Upper lobe of right lung (tissue), 1 donor: ENCODE data around the gene RARS2. TPM values are rescaled to one million over a fixed set of nuclear protein-coding genes. Genes with fewer than 3 reads are reported as not detected.

Source experiments
- ATAC-seq: fragments of 200-7000 bp; cut with Tn5 transposase; one replicate; pipeline ENCODE4 v1.9.1; 2020; ENCODE audit warnings: mild to moderate bottlenecking, moderate library complexity
- DNase-seq: peaks from one replicate; pipeline ENCODE4 v3.0.0-alpha.2; 2020
- H3K27ac ChIP-seq: fragments of 200-600 bp; one replicate; pipeline ENCODE4 v1.8.0; 2022
- H3K27me3 ChIP-seq: fragments of 200-600 bp; one replicate; pipeline ENCODE4 v1.8.0; 2022; ENCODE audit warnings: mild to moderate bottlenecking
- H3K36me3 ChIP-seq: fragments of 200-600 bp; one replicate; pipeline ENCODE4 v1.8.0; 2022
- H3K4me1 ChIP-seq: fragments of 200-600 bp; one replicate; pipeline ENCODE4 v1.8.0; 2022
- H3K4me3 ChIP-seq: fragments of 200-600 bp; one replicate; pipeline ENCODE4 v1.8.0; 2022; ENCODE audit warnings: mild to moderate bottlenecking
- H3K9me3 ChIP-seq: fragments of 200-600 bp; one replicate; pipeline ENCODE4 v1.8.0; 2022
- CTCF ChIP-seq: fragments of 200-600 bp; IDR thresholded peaks from one replicate; pipeline ENCODE4 v1.8.0; 2022; ENCODE audit warnings: antibody characterized with exemption
- intact Hi-C: fragments of 100-400 bp; cut with DNase I; formaldehyde crosslinking; loops from one replicate; pipeline ENCODE4 v1.11.0; 2022
- total RNA-seq: library from RNA; stranded (reverse); fragmentation: NEBNext Ultra II Directional; extraction: Animal tissue kit (Norgen Biotek cat#: 25700); gene quantifications from one replicate; pipeline ENCODE4 v1.2.1, GENCODE V29; 2021
- donor health status: DM: no; HTN: yes; CAD: no; lungs with severe emphysema.

Gene RARS2
- total RNA-seq, 1 donor from 2014 or later = 28.9 TPM

GRCh38 chr6:87534377-87535047 is 55.3 kb downstream of the RARS2 start:
- H3K36me3 ChIP-seq = peaks cover 17% of the 10 kb centered on the region
- H3K27ac ChIP-seq = no peak overlapping the region
- DNase-seq (no peak), ATAC-seq (peak; percentile 24)
- intact Hi-C loops = no loop called here
- no peaks in the 10 kb centered on the region for H3K4me1 ChIP-seq
- no peaks in the 10 kb centered on the region for H3K27me3 ChIP-seq
- H3K9me3 ChIP-seq = no peaks in the 10 kb centered on the region
- no peak overlapping the region for H3K4me3 ChIP-seq
- TF ChIP-seq CTCF = no peak

- Histone ChIP-seq H3K4me3 (no peak overlapping the region), H3K27ac (no peak overlapping the region), H3K27me3 (no peaks in the 10 kb centered on the region), H3K36me3 (peaks cover 29% of the 10 kb centered on the region), H3K4me1 (no peaks in the 10 kb centered on the region), H3K9me3 (no peaks in the 10 kb centered on the region)
- intact Hi-C loops = no loop called here
- ATAC-seq (no peak), DNase-seq (no peak)
- no peak for TF ChIP-seq CTCF
Observed at GRCh38 chr6:87529221-87529620, 60.6 kb downstream of the RARS2 start.

GRCh38 chr6:87522686-87523085 is 67.1 kb downstream of the RARS2 start:
- H3K4me1 ChIP-seq = no peaks in the 10 kb centered on the region
- DNase-seq (no peak), ATAC-seq (no peak)
- TF ChIP-seq CTCF = no peak
- H3K36me3 ChIP-seq = peaks cover 59% of the 10 kb centered on the region
- intact Hi-C loops = no loop called here
- H3K27ac ChIP-seq = no peak overlapping the region
- H3K27me3 ChIP-seq = no peaks in the 10 kb centered on the region
- no peaks in the 10 kb centered on the region for H3K9me3 ChIP-seq
- no peak overlapping the region for H3K4me3 ChIP-seq

GRCh38 chr6:87518453-87518852 is 71.3 kb downstream of the RARS2 start:
- Histone ChIP-seq H3K27ac (no peak overlapping the region), H3K9me3 (no peaks in the 10 kb centered on the region), H3K36me3 (peaks cover 86% of the 10 kb centered on the region), H3K4me3 (no peak overlapping the region), H3K27me3 (no peaks in the 10 kb centered on the region), H3K4me1 (no peaks in the 10 kb centered on the region)
- DNase-seq (no peak), ATAC-seq (no peak)
- intact Hi-C loops = no loop called here
- no peak for TF ChIP-seq CTCF

- no peak for DNase-seq
- Histone ChIP-seq H3K27ac (no peak overlapping the region), H3K9me3 (no peaks in the 10 kb centered on the region), H3K36me3 (peaks cover 94% of the 10 kb centered on the region), H3K4me1 (no peaks in the 10 kb centered on the region), H3K27me3 (no peaks in the 10 kb centered on the region), H3K4me3 (no peak overlapping the region)
- ATAC-seq = no peak
- intact Hi-C loops = no loop called here
- TF ChIP-seq CTCF = no peak
Observed at GRCh38 chr6:87514831-87515230, 75.0 kb downstream of the RARS2 start.

- no peak overlapping the region for H3K4me3 ChIP-seq
- H3K27me3 ChIP-seq = no peaks in the 10 kb centered on the region
- H3K36me3 ChIP-seq = peaks cover 62% of the 10 kb centered on the region
- ATAC-seq (peak; percentile 47), DNase-seq (no peak)
- TF ChIP-seq CTCF = no peak
- peak overlapping the region; percentile 7 for H3K27ac ChIP-seq
- no peaks in the 10 kb centered on the region for H3K4me1 ChIP-seq
- H3K9me3 ChIP-seq = no peaks in the 10 kb centered on the region
- intact Hi-C loops = no loop called here
Observed at GRCh38 chr6:87504441-87504840, 85.3 kb downstream of the RARS2 start.
